HCT116 (cell line): Measurements from ENCODE around the gene CREB1. TPM values are rescaled to one million over a fixed set of nuclear protein-coding genes. Genes with fewer than 3 reads are reported as not detected.

ENCODE experiments used
- ATAC-seq: fragments of 200-7000 bp; cut with Tn5 transposase; 2 replicates; pipeline ENCODE4 v1.9.1; 2020; ENCODE audit warnings: mild to moderate bottlenecking, moderate library complexity
- BruUV-seq: library from RNA; stranded (reverse); fragments of 400-500 nt; replicated peaks from 2 replicates; lab custom pipeline; 2021; lab: Mats Ljungman, UMichigan
- CTCF ChIA-PET: fragments of 300-600 bp; sonication (Branson Sonifier 250); formaldehyde crosslinking; loops from one replicate; lab custom pipeline; 2021; ENCODE audit warnings: antibody characterized with exemption; lab: Charles Lee
- POLR2A ChIA-PET: fragments of 300-600, 350-600 bp; sonication (Branson Sonifier 250); formaldehyde crosslinking; loops from one replicate; lab custom pipeline; 2021; ENCODE audit warnings: antibody characterized with exemption; lab: Charles Lee
- RAD21 ChIA-PET, 2 experiments: fragments of 300-600 bp; sonication (Branson Sonifier 250); formaldehyde crosslinking; loops; one replicate each; lab custom pipeline; 2023; ENCODE audit warnings: low total read pairs in 2 of 2; ENCODE audit not compliant: uncharacterized antibody in 2 of 2, unreplicated experiment in 2 of 2, low non-redundant PET in 1 of 2; lab: Charles Lee
- DNase-seq: peaks from one replicate; pipeline ENCODE4 v3.0.0-alpha.2; 2010; ENCODE audit warnings: low read depth, low spot score
- H2AFZ ChIP-seq: fragments of 200-600 bp; shearing (Covaris generic), sonication (generic); 2 replicates; pipeline ENCODE4 v1.6.1; 2017; ENCODE audit warnings: low read depth, mixed run types, mixed read lengths, antibody characterized with exemption, low read length; ENCODE audit not compliant: poor library complexity, severe bottlenecking
- H3K27ac ChIP-seq: 2 replicates; pipeline ENCODE4 v1.5.1; 2012; ENCODE audit warnings: low read depth, low read length
- H3K27me3 ChIP-seq: fragments of 200-600 bp; sonication (generic); 2 replicates; pipeline ENCODE4 v1.6.1; 2016; ENCODE audit warnings: mixed run types, low read length, mixed read lengths; ENCODE audit not compliant: insufficient read depth
- H3K36me3 ChIP-seq, 2 experiments: fragments of 200-500 bp in 1 of 2; fragments of 200-600 bp in 1 of 2; sonication (Bioruptor generic) in 1 of 2; sonication (generic) in 1 of 2; 2 replicates each; pipeline versions ENCODE4 v1.5.1 to v1.6.1; 2014 to 2016; ENCODE audit warnings: low read length in 2 of 2, inconsistent platforms in 1 of 2, mixed read lengths in 1 of 2, mixed run types in 1 of 2; ENCODE audit not compliant: insufficient read depth in 2 of 2, control insufficient read depth in 1 of 2
- H3K4me1 ChIP-seq, 2 experiments: fragments of 200-600 bp in 1 of 2; sonication (generic) in 1 of 2; 2 replicates each; pipeline versions ENCODE4 v1.5.1 to v1.6.1; 2012 to 2017; ENCODE audit warnings: low read length in 2 of 2, inconsistent platforms in 1 of 2, mild to moderate bottlenecking in 1 of 2, mixed read lengths in 1 of 2, mixed run types in 1 of 2, moderate library complexity in 1 of 2; ENCODE audit not compliant: insufficient read depth in 2 of 2, control insufficient read depth in 1 of 2
- H3K4me2 ChIP-seq: fragments of 200-600 bp; sonication (generic); 2 replicates; pipeline ENCODE4 v1.6.1; 2017; ENCODE audit warnings: mixed run types, low read length, mixed read lengths
- H3K4me3 ChIP-seq, 2 experiments: fragments of 200-600 bp in 1 of 2; sonication (generic) in 1 of 2; replicated peaks in 1 of 2; 2 replicates each; pipeline ENCODE4 v1.5.1; 2011 to 2016; ENCODE audit warnings: low read length in 2 of 2, control low read depth in 1 of 2, low read depth in 1 of 2, mild to moderate bottlenecking in 1 of 2, mixed read lengths in 1 of 2, mixed run types in 1 of 2
- H3K79me2 ChIP-seq: fragments of 200-600 bp; sonication (generic); 2 replicates; pipeline ENCODE4 v1.6.1; 2017; ENCODE audit warnings: mild to moderate bottlenecking, mixed run types, low read length, moderate library complexity, mixed read lengths; ENCODE audit not compliant: insufficient read depth
- H3K9ac ChIP-seq: fragments of 200-600 bp; sonication (generic); 2 replicates; pipeline ENCODE4 v1.6.1; 2016; ENCODE audit warnings: low read length, mixed read lengths
- H3K9me2 ChIP-seq: fragments of 200-600 bp; sonication (generic), shearing (Covaris generic); 2 replicates; pipeline ENCODE4 v1.6.1; 2017; ENCODE audit warnings: mixed run types, mild to moderate bottlenecking, moderate library complexity; ENCODE audit not compliant: insufficient read depth
- H3K9me3 ChIP-seq, 2 experiments: fragments of 200-500 bp in 1 of 2; fragments of 200-600 bp in 1 of 2; sonication (Bioruptor generic) in 1 of 2; sonication (generic) in 1 of 2; 2 replicates each; pipeline ENCODE4 v1.6.1; 2014 to 2017; ENCODE audit warnings: low read length in 2 of 2, mixed read lengths in 2 of 2, inconsistent platforms in 1 of 2, low read depth in 1 of 2, mild to moderate bottlenecking in 1 of 2, mixed run types in 1 of 2, moderate library complexity in 1 of 2; ENCODE audit not compliant: control insufficient read depth in 1 of 2, insufficient read depth in 1 of 2
- H4K20me1 ChIP-seq: fragments of 200-600 bp; sonication (generic), shearing (Covaris generic); 2 replicates; pipeline ENCODE4 v1.6.1; 2017; ENCODE audit warnings: mixed run types, mild to moderate bottlenecking, moderate library complexity; ENCODE audit not compliant: insufficient read depth
- CBX3 ChIP-seq: IDR thresholded peaks from 2 replicates; pipeline ENCODE4 v1.6.1; 2012; ENCODE audit warnings: low read depth
- CEBPB ChIP-seq: IDR thresholded peaks from 2 replicates; pipeline ENCODE4 v1.6.1; 2012; ENCODE audit warnings: low read depth
- ELF1 ChIP-seq: IDR thresholded peaks from 2 replicates; pipeline ENCODE4 v1.6.1; 2012; ENCODE audit warnings: low read depth, borderline replicate concordance
- EZH2 ChIP-seq: fragments of 200-600 bp; sonication (generic); IDR thresholded peaks from 2 replicates; pipeline ENCODE4 v1.6.1; 2017; ENCODE audit warnings: antibody characterized with exemption, mixed run types
- FOSL1 ChIP-seq: IDR thresholded peaks from 2 replicates; pipeline ENCODE4 v1.6.1; 2012; ENCODE audit warnings: low read depth
- JUND ChIP-seq: IDR thresholded peaks from 2 replicates; pipeline ENCODE4 v1.6.1; 2012
- POLR2AphosphoS5 ChIP-seq: IDR thresholded peaks from 2 replicates; pipeline ENCODE4 v1.6.1; 2011; ENCODE audit warnings: mild to moderate bottlenecking, low read depth, low read length, moderate library complexity
- RAD21 ChIP-seq: IDR thresholded peaks from 2 replicates; pipeline ENCODE4 v1.6.1; 2012; ENCODE audit warnings: low read depth, mild to moderate bottlenecking
- REST ChIP-seq: IDR thresholded peaks from 2 replicates; pipeline ENCODE4 v1.6.1; 2012; ENCODE audit warnings: low read depth
- SIN3A ChIP-seq: IDR thresholded peaks from 2 replicates; pipeline ENCODE4 v1.6.1; 2012; ENCODE audit warnings: low read depth
- SP1 ChIP-seq: IDR thresholded peaks from 2 replicates; pipeline ENCODE4 v1.6.1; 2012; ENCODE audit warnings: low read depth
- SRF ChIP-seq: IDR thresholded peaks from 2 replicates; pipeline ENCODE4 v1.6.1; 2012; ENCODE audit warnings: low read depth
- TCF7L2 ChIP-seq: IDR thresholded peaks from 2 replicates; pipeline ENCODE4 v1.7.0; 2011; ENCODE audit warnings: borderline replicate concordance, inconsistent platforms; ENCODE audit not compliant: insufficient read depth, insufficient read length; ENCODE audit errors: extremely low read depth
- YY1 ChIP-seq: IDR thresholded peaks from 2 replicates; pipeline ENCODE4 v1.6.1; 2011; ENCODE audit warnings: low read length, low read depth, moderate library complexity, mild to moderate bottlenecking; ENCODE audit not compliant: insufficient replicate concordance; ENCODE audit errors: extremely low read depth
- ZBTB33 ChIP-seq: IDR thresholded peaks from 2 replicates; pipeline ENCODE4 v1.6.1; 2011; ENCODE audit warnings: mild to moderate bottlenecking, low read length, moderate library complexity; ENCODE audit not compliant: insufficient replicate concordance; ENCODE audit errors: extremely low read depth
- ZFX ChIP-seq: fragments of 450-650 bp; IDR thresholded peaks from 2 replicates; pipeline ENCODE4 v1.6.1; 2017
- ZNF274 ChIP-seq: fragments of 200-500 bp; sonication (Bioruptor generic); IDR thresholded peaks from 2 replicates; pipeline ENCODE4 v1.6.1; 2014; ENCODE audit warnings: mild to moderate bottlenecking, low read depth, low read length, inconsistent platforms
- intact Hi-C: fragments of 100-400 bp; cut with micrococcal nuclease; formaldehyde crosslinking; loops from 2 replicates; pipeline ENCODE4 v1.10.0; 2022
- total RNA-seq: library from RNA; stranded (reverse); gene quantifications from one replicate; pipeline ENCODE4 v1.2.1, GENCODE V29; 2021; ENCODE audit not compliant: unreplicated experiment
- TF ChIP-seq, protein P1 (sequence below): IDR thresholded peaks from 2 replicates; pipeline ENCODE4 v1.6.1; 2012
- TF ChIP-seq, protein P2 (sequence below): IDR thresholded peaks from 2 replicates; pipeline ENCODE4 v1.6.1; 2012

CREB1 gene
- total RNA-seq, 1 experiment from 2014 or later: 60.4 TPM

DNA sequence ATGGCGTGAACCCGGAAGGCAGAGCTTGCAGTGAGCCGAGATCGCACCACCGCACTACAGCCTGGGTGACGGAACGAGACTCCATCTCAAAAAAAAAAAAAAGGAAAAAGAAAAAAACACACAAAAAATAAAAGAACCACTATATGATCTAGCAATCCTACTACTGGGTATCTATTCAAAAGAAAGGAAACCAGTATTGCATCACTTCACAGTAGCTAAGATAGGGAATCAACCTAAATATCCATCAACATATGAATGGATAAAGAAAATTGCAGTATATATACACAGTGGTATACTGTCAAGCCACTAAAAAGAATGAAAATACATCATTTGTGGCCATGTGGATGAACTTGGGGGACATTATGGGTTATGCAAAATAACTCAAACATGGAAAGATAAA lies 57.5 kb downstream of the CREB1 start:
- H3K9me2 ChIP-seq: no peaks in the 10 kb centered on the region
- H3K27me3 ChIP-seq: no peaks in the 10 kb centered on the region
- peaks cover 3 to 20% of the 10 kb centered on the region in 2 experiments; a peak in 3 of 4 replicates for H3K36me3 ChIP-seq
- RAD21 ChIA-PET: no interaction called here
- no peak for ATAC-seq
- no peaks in the 10 kb centered on the region for H3K4me1 ChIP-seq
- H3K79me2 ChIP-seq: no peaks in the 10 kb centered on the region
- TF ChIP-seq SP1: no peak
- no peak for TF ChIP-seq ELF1
- TF ChIP-seq EZH2: no peak
- TF ChIP-seq CEBPB: no peak
- no peak for TF ChIP-seq RAD21
- TF ChIP-seq ZNF274: no peak
- no peak for TF ChIP-seq FOSL1
- TF ChIP-seq POLR2AphosphoS5: no peak
- no peak for TF ChIP-seq ZFX
- TF ChIP-seq, protein P1, sequence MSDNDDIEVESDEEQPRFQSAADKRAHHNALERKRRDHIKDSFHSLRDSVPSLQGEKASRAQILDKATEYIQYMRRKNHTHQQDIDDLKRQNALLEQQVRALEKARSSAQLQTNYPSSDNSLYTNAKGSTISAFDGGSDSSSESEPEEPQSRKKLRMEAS: no peak
- TF ChIP-seq, protein P2, sequence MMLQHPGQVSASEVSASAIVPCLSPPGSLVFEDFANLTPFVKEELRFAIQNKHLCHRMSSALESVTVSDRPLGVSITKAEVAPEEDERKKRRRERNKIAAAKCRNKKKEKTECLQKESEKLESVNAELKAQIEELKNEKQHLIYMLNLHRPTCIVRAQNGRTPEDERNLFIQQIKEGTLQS: no peak
- no peak for TF ChIP-seq YY1
- no peak for TF ChIP-seq CBX3
- no peak for TF ChIP-seq SIN3A
- TF ChIP-seq JUND: no peak
- TF ChIP-seq SRF: no peak
- no peak for TF ChIP-seq ZBTB33
- TF ChIP-seq REST: no peak
- no peak for TF ChIP-seq TCF7L2
- H3K9me3 ChIP-seq: peaks cover 0 to 3% of the 10 kb centered on the region in 2 experiments; a peak in 1 of 4 replicates
- no peak overlapping the region for H3K27ac ChIP-seq
- DNase-seq: no peak
- no peak overlapping the region for H2AFZ ChIP-seq
- POLR2A ChIA-PET: no interaction called here
- H4K20me1 ChIP-seq: no peaks in the 10 kb centered on the region
- H3K4me2 ChIP-seq: no peak overlapping the region
- H3K9ac ChIP-seq: no peak overlapping the region
- intact Hi-C loops: no loop called here
- CTCF ChIA-PET: no interaction called here
- no peak overlapping the region for H3K4me3 ChIP-seq
- BruUV-seq: no TSS peak
